D721Med (cell line): Measurements from ENCODE around the gene CTSH.
A peak's percentile ranks its signal among the peaks of the same experiment; 100 is the strongest.
"Not testable (repeated sequence)": the region's sequence is repeated elsewhere in the genome, so short reads cannot be mapped to it uniquely, and the experiment has no call there.

ENCODE experiments used
- DNase-seq: peaks from one replicate; pipeline ENCODE4 v3.0.0; 2011; ENCODE audit warnings: low spot score; ENCODE audit not compliant: insufficient read length
- FAIRE-seq: peaks from 2 replicates; lab custom pipeline; 2011; peaks lifted over from hg19 to GRCh38; lab: Jason Lieb, UNC
- CTCF ChIP-seq: IDR thresholded peaks from 2 replicates; pipeline ENCODE4 v1.5.1; 2012; ENCODE audit warnings: mild to moderate bottlenecking, control low read depth; ENCODE audit not compliant: insufficient read depth; ENCODE audit errors: missing control alignments

Gene CTSH

GRCh38 chr15:78879517-78880241, 65.2 kb downstream of the CTSH start:
- DNase-seq (no peak), FAIRE-seq (peak; percentile 11)
- no peak for TF ChIP-seq CTCF

DNA sequence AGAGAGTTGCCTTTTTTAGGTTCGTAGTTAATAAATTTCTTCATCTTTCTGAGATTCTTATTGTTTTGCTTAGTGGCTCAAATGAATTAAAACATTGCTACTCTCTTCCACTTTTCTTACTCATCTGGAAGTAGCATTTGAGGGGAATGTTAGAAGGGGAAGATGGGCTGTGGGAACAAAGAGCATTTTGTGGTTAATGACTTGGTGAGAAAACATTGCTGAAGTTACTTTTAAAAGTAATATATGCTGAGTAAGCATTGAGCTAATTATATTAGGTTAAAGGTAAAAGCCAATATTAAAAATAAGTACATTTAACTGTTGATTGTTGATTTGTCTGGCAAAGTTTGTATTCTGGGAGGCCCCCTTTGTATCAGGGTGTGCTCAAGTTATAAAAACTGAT, 66.5 kb downstream of the CTSH start:
- no peak for TF ChIP-seq CTCF
- DNase-seq (no peak), FAIRE-seq (no peak)

DNA sequence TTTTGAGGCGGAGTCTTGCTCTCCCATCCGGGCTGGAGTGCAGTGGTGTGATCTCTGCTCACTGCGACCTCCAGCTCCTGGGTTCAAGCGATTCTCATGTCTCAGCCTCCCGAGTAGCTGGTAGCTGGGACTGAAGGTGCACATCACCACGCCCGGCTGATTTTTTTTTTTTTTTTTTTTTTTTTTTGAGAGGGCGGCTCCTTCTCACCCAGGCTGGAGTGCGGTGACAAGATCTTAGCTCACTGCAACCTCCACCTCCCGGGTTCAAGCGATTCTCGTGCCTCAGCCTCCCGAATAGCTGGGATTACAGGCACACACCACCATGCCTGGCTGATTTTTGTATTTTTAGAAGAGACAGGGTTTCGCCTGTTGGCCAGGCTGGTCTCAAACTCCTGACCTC, 67.9 kb downstream of the CTSH start:
- DNase-seq, FAIRE-seq: not testable (repeated sequence)

GRCh38 chr15:78875107-78875914, 69.5 kb downstream of the CTSH start:
- no peak for DNase-seq
- TF ChIP-seq CTCF: no peak
- no peak for FAIRE-seq

- TF ChIP-seq CTCF: no peak
- no peak for DNase-seq
- no peak for FAIRE-seq
These were observed 70.8 kb downstream of the CTSH start for GRCh38 chr15:78873793-78874765.

- no peak for FAIRE-seq
These were observed 71.7 kb downstream of the CTSH start for GRCh38 chr15:78872972-78873792.

More at GRCh38 chr15:78872972-78873792, 71.7 kb downstream of the CTSH start:
- TF ChIP-seq CTCF: peak; percentile 57
- peak; percentile 27 for DNase-seq
